Fibroblast of lung (primary cell): ENCODE data around the gene STARD10. TPM values are rescaled to one million over a fixed set of nuclear protein-coding genes. Genes with fewer than 3 reads are reported as not detected.

Experiments
- DNase-seq, 2 donors: peaks; one replicate each; pipeline versions ENCODE4 v3.0.0 to v3.0.0-alpha.2; 2010; ENCODE audit warnings: low read depth in 2 of 2
- H2AFZ ChIP-seq: 2 replicates; pipeline ENCODE4 v1.5.1; 2012; ENCODE audit warnings: low read length, control low read depth, inconsistent platforms
- H3K27ac ChIP-seq: 2 replicates; pipeline ENCODE4 v1.5.1; 2011; ENCODE audit warnings: low read length, control low read depth; ENCODE audit not compliant: insufficient read depth
- H3K27me3 ChIP-seq: 2 replicates; pipeline ENCODE4 v1.5.1; 2011; ENCODE audit warnings: mild to moderate bottlenecking, low read length; ENCODE audit not compliant: control insufficient read depth, insufficient read depth
- H3K36me3 ChIP-seq: 2 replicates; pipeline ENCODE4 v1.5.1; 2011; ENCODE audit warnings: low read length; ENCODE audit not compliant: control insufficient read depth, insufficient read depth
- H3K4me1 ChIP-seq: 2 replicates; pipeline ENCODE4 v1.5.1; 2011; ENCODE audit warnings: low read length; ENCODE audit not compliant: control insufficient read depth, insufficient read depth; ENCODE audit errors: extremely low read depth
- H3K4me2 ChIP-seq: 2 replicates; pipeline ENCODE4 v1.5.1; 2011; ENCODE audit warnings: low read length, control low read depth; ENCODE audit not compliant: insufficient read depth; ENCODE audit errors: extremely low read depth
- H3K4me3 ChIP-seq, 4 experiments: fragments of 200-600 bp in 1 of 4; sonication (generic) in 1 of 4; replicated peaks in 1 of 4; 2 replicates each; pipeline ENCODE4 v1.5.1; 2011 to 2016; ENCODE audit warnings: low read length in 4 of 4, low read depth in 3 of 4, mild to moderate bottlenecking in 3 of 4, control low read depth in 2 of 4, inconsistent platforms in 1 of 4, mixed read lengths in 1 of 4; ENCODE audit not compliant: insufficient read depth in 1 of 4; ENCODE audit errors: control extremely low read depth in 1 of 4
- H3K79me2 ChIP-seq: 2 replicates; pipeline ENCODE4 v1.5.1; 2012; ENCODE audit warnings: mild to moderate bottlenecking, low read length, inconsistent platforms; ENCODE audit not compliant: control insufficient read depth, insufficient read depth
- H3K9ac ChIP-seq: 2 replicates; pipeline ENCODE4 v1.5.1; 2011; ENCODE audit warnings: mild to moderate bottlenecking, low read length, control low read depth; ENCODE audit not compliant: insufficient read depth
- H3K9me3 ChIP-seq: 2 replicates; pipeline ENCODE4 v1.5.1; 2012; ENCODE audit warnings: low read depth, low read length; ENCODE audit not compliant: control insufficient read depth, insufficient read depth
- H4K20me1 ChIP-seq: 2 replicates; pipeline ENCODE4 v1.5.1; 2011; ENCODE audit warnings: low read length; ENCODE audit not compliant: control insufficient read depth, insufficient read depth; ENCODE audit errors: extremely low read depth
- EZH2 ChIP-seq: IDR thresholded peaks from 2 replicates; pipeline ENCODE4 v1.5.1; 2012; ENCODE audit warnings: low read length, control low read depth, mild to moderate bottlenecking; ENCODE audit errors: missing control alignments
- polyA plus RNA-seq, 2 donors: library from polyadenylated mRNA; depleted of rRNA in 1 of 2; stranded (reverse) in 1 of 2; unstranded in 1 of 2; fragments of >200 nt; gene quantifications; 2 replicates each; pipeline ENCODE4 v1.2.1, GENCODE V29; 2011 to 2012; ENCODE audit warnings: missing spikeins in 1 of 2
- total RNA-seq: library from RNA; depleted of rRNA; stranded (reverse); fragments of >200 nt; gene quantifications from 2 replicates; pipeline ENCODE4 v1.2.1, GENCODE V29; 2014
- TF ChIP-seq, protein P1 (sequence below), 2 donors: IDR thresholded peaks in 1 of 2; conservative IDR thresholded peaks in 1 of 2; 1 replicate in 1 of 2; 2 replicates in 1 of 2; pipeline ENCODE4 v1.5.1; 2011 to 2012; ENCODE audit warnings: low read length in 2 of 2, control low read depth in 1 of 2, inconsistent platforms in 1 of 2, low read depth in 1 of 2, mild to moderate bottlenecking in 1 of 2

The STARD10 gene
- total and polyA plus RNA-seq, 2 donors (not counting 1 experiment from before 2014, with no cell fraction given): 20.7 to 32.0 TPM

DNA sequence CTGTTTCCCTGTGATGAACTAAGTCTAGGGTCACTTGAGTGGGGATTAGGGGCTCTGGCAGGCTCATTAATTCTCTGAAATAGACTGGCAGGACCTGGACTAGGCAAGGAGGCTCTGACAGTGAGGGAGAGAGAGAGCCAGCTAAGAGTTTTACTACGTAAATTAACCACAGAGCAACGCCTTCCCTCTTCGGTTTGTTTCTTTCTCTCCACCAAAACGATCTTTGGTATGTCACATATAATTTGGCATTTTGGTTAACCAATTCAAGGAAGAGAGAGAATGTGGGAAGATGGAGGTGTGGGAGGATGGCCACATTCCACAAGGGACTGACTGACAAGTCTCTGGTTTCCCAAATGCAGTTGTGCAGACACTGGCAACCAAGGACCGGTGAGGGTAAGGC, 48.3 kb upstream of the STARD10 start:
- no peaks in the 10 kb centered on the region for H3K79me2 ChIP-seq
- H3K4me2 ChIP-seq: no peak overlapping the region
- H3K4me1 ChIP-seq: peaks cover 6% of the 10 kb centered on the region
- no peak overlapping the region for H3K9ac ChIP-seq
- no peaks in the 10 kb centered on the region for H3K9me3 ChIP-seq
- no peak overlapping the region for H3K4me3 ChIP-seq
- no peaks in the 10 kb centered on the region for H3K27me3 ChIP-seq
- no peak overlapping the region for H3K27ac ChIP-seq
- no peak overlapping the region for H2AFZ ChIP-seq
- no peaks in the 10 kb centered on the region for H4K20me1 ChIP-seq
- DNase-seq: peak in 1 of 2 donors; percentile 66
- no peak for TF ChIP-seq EZH2
- TF ChIP-seq, protein P1, sequence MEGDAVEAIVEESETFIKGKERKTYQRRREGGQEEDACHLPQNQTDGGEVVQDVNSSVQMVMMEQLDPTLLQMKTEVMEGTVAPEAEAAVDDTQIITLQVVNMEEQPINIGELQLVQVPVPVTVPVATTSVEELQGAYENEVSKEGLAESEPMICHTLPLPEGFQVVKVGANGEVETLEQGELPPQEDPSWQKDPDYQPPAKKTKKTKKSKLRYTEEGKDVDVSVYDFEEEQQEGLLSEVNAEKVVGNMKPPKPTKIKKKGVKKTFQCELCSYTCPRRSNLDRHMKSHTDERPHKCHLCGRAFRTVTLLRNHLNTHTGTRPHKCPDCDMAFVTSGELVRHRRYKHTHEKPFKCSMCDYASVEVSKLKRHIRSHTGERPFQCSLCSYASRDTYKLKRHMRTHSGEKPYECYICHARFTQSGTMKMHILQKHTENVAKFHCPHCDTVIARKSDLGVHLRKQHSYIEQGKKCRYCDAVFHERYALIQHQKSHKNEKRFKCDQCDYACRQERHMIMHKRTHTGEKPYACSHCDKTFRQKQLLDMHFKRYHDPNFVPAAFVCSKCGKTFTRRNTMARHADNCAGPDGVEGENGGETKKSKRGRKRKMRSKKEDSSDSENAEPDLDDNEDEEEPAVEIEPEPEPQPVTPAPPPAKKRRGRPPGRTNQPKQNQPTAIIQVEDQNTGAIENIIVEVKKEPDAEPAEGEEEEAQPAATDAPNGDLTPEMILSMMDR (conservative IDR thresholded peaks at IDR 0.05 in 1 of 2, IDR thresholded peaks at IDR 0.05 in 1 of 2; ENCODE audit: low read depth in 1 of 2, low read length in 2 of 2): no peak
- H3K36me3 ChIP-seq: no peaks in the 10 kb centered on the region

DNA sequence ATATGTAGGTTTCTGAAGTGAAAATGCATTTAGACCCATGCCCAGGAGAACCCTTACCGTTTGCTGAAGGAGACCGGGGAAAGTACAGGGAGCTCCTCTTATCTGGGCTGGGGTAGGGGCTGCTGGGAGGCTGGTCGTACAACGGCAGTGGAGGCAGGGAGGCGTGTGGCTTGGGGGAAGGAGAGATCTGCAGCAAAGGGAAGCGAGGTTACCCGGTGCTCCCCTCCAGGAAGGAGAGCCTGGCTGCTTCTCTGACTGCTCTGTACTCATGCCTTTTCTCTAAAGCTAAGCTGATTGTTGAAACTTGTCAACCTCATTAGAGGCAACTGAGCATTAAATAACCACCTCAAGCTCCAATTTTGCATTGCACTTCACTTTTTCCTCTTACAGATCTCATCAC, 47.5 kb upstream of the STARD10 start:
- H3K4me1 ChIP-seq: peaks cover 7% of the 10 kb centered on the region
- H3K9me3 ChIP-seq: no peaks in the 10 kb centered on the region
- no peak overlapping the region for H2AFZ ChIP-seq
- no peaks in the 10 kb centered on the region for H3K36me3 ChIP-seq
- H3K27ac ChIP-seq: no peak overlapping the region
- H3K27me3 ChIP-seq: no peaks in the 10 kb centered on the region
- H4K20me1 ChIP-seq: no peaks in the 10 kb centered on the region
- H3K9ac ChIP-seq: no peak overlapping the region
- no peak overlapping the region for H3K4me3 ChIP-seq
- no peak overlapping the region for H3K4me2 ChIP-seq
- TF ChIP-seq EZH2: no peak
- TF ChIP-seq, protein P1 (conservative IDR thresholded peaks at IDR 0.05 in 1 of 2, IDR thresholded peaks at IDR 0.05 in 1 of 2; ENCODE audit: low read depth in 1 of 2, low read length in 2 of 2): no peak
- DNase-seq: no peak
- H3K79me2 ChIP-seq: no peaks in the 10 kb centered on the region

DNA sequence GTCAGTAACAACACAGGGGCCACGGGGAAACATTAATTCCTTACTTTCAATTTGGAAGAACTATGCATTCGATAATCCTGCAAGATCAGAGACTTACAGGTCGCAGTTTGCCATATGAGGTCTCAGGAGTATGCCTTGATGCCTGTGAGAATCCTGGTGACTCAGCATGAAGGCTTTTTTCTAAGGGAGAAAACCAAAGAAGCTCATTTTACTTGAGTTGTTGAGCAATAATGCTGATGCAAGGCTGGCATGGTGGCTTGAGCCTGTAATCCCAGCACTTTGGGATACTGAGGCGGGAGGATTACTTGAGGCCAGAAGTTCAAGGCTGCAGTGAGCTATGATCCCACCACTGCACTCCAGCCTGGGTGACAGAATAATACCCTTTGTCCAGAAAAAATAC, 46.9 kb upstream of the STARD10 start:
- Histone ChIP-seq H3K4me2 (no peak overlapping the region), H3K9ac (no peak overlapping the region), H3K9me3 (no peaks in the 10 kb centered on the region), H3K36me3 (no peaks in the 10 kb centered on the region), H3K79me2 (no peaks in the 10 kb centered on the region), H3K27ac (peak overlapping the region; percentile 23), H3K4me1 (peaks cover 11% of the 10 kb centered on the region), H4K20me1 (no peaks in the 10 kb centered on the region), H3K27me3 (no peaks in the 10 kb centered on the region), H3K4me3 (no peak overlapping the region), H2AFZ (no peak overlapping the region)
- DNase-seq: peak; percentile 91 to 94
- no peak for TF ChIP-seq EZH2
- TF ChIP-seq, protein P1 (conservative IDR thresholded peaks at IDR 0.05 in 1 of 2, IDR thresholded peaks at IDR 0.05 in 1 of 2; ENCODE audit: low read depth in 1 of 2, low read length in 2 of 2): no peak
